HG03442 (cell line): ENCODE data around the gene SSUH2.
"Not testable (repeated sequence)": the region's sequence is repeated elsewhere in the genome, so short reads cannot be mapped to it uniquely, and the experiment has no call there.

Experiments used
- ATAC-seq: cut with Tn5 transposase; IDR thresholded peaks from one replicate; pipeline ENCODE4 v1.9.1; 2021; ENCODE audit warnings: mild to moderate bottlenecking, moderate library complexity; ENCODE audit not compliant: unreplicated experiment

SSUH2 gene, protein sequence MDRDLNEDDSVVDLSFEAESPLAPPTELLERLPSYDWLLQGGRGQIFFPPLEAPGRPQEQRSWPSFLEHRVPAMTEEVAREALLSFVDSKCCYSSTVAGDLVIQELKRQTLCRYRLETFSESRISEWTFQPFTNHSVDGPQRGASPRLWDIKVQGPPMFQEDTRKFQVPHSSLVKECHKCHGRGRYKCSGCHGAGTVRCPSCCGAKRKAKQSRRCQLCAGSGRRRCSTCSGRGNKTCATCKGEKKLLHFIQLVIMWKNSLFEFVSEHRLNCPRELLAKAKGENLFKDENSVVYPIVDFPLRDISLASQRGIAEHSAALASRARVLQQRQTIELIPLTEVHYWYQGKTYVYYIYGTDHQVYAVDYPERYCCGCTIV

DNA sequence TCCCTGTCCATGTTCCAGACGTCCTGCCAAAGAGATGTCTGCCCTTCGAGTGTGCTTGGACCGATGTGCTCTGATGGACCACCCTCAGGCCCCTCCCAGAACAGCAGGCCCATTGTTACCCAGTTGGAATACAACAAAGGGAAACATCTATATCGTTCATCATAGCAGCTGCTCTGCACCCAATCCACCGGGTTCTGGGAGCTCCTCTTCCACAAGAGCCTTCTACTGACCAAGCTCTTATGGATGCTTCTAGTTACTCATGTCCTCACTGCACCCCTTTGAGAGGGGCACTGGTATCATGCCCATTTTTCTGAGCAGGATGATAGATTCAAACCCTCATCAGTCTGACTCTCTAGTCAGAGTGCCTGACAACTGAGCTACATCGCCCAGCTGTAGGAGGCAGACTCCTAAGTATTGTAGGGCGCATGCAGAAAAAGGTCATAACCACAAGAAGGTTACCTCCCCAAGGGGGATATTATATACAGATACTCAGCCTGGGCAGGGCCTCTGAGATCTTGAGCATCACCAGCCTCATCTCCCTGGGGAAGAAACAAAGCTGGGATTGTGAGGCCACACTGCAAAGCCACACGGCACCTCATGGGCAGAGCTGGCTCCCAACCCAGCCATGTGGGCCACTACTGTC lies at the start of gene SSUH2:
Gene SSUH2, minus strand, starts transcription at position 51 of the 643 bp plus-strand sequence. Its CDS starts 40 bp downstream, at position 11.
- ATAC-seq, result no peak

DNA sequence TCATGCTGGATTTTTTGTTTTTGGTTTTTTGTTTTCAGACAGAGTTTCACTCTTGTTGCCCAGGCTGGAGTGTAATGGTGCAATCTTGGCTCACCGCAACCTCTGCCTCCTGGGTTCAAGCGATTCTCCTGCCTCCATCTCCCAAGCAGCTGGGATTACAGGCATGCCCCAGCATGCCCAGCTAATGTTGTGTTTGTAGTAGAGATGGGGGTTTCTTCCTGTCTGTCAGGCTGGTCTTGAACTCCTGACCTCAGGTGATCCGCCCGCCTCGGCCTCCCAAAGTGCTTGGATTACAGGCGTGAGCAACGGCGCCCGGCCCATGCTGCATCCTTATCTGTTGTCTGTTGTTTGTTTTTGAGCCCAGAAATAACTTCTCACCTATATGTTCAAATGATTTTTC lies 46.7 kb upstream of the SSUH2 start:
- ATAC-seq, result not testable (repeated sequence)

DNA sequence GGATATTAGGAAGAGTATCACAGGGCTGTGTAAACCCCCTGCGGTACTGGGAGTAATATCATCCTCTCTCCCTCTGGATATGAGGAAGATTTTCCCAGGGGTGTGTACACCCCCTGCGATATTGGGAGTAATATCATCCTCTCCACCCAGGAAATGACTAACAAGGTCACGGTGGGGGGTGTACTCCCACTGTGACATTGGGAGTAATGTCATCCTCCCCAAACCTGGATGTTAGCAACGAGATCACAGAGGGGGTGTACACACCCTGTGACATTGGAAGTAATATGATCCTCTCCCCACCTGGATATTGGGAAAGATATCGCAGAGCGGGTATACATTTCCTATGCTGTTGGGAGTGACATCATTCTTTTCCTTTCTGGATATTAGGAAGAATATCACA lies 40.4 kb upstream of the SSUH2 start:
- ATAC-seq, result not testable (repeated sequence)

DNA sequence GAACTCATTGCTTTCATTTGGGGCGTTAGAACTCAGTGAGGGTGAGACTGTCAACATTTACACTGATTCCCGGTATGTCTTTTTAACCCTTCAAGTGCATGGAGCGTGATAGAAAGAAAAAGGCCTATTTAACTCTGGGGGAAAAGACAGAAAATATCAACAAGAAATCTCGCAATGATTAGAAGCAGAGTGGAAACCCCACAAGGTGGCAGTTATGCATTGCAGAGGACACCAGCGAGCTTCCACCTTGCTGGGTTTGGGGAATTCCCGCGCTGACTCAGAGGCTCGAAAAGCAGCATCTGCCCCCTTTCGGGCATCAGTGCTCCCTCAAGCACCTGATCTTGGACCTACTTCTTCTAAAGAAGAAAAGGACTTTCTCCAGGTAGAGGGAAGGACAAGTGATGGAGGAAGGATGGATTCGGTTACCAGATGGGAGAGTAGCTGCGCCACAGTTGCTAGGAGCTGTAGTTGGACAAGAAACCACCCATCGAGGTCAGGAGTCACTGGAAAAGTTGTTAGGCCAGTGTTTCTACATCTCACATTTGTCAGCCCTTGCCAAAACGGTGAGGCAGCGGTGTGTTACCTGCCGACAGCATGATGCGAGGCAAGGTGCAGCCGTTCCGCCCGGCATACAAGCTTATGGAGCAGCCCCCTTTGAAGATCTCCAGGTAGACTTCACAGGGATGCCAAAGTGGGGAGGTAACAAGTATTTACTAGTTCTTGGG lies 38.4 kb upstream of the SSUH2 start:
- ATAC-seq, result not testable (repeated sequence)

DNA sequence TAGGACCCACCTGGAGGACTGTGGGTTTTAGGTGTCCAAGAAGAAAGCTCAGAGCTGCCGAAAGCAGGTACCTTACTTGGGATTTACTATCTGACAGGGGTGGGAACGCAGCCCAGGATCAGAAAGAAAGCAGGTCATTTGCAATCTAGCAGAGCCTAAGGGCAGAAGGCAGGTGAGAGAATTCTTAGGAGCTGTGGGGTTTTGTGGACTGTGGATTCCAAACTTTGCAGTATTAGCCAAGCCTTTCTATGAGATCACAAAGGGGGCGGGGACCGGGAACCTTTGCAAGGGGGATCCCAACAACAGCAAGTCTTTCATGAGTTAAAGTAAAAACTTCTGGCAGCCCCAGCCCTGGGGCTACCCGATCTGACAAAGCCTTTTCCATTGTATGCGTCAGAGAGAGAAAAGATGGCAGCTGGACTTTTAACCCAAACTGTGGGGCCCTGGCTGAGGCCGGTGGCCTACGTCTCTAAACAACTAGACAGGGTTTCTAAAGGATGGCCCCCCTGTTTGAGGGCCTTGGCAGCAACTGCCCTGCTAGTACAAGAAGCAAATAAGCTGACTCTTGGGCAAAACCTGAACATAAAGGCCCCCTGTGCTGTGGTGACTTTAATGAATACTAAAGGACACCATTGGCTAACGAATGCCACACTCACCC lies 37.4 kb upstream of the SSUH2 start:
- not testable (repeated sequence) for ATAC-seq

DNA sequence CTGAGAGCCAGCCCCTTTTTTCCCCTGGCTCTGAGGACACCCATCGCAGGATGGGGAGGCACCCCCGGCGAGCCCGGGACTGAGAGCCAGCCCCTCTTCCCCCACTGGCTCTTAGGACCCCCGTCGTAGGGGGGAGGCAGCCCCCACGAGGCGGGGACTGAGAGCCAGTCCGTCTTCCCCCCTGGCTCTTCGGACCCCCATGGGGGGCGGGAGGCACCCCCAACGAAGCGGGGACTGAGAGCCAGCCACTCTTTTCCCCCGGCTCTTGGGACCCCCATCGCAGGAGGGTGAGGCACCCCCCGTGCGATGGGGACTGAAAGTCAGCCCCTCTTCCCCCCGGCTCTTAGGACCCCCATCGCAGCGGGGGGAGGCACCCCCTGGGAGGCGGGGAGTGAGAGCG lies 36.8 kb upstream of the SSUH2 start:
- ATAC-seq, result no peak

DNA sequence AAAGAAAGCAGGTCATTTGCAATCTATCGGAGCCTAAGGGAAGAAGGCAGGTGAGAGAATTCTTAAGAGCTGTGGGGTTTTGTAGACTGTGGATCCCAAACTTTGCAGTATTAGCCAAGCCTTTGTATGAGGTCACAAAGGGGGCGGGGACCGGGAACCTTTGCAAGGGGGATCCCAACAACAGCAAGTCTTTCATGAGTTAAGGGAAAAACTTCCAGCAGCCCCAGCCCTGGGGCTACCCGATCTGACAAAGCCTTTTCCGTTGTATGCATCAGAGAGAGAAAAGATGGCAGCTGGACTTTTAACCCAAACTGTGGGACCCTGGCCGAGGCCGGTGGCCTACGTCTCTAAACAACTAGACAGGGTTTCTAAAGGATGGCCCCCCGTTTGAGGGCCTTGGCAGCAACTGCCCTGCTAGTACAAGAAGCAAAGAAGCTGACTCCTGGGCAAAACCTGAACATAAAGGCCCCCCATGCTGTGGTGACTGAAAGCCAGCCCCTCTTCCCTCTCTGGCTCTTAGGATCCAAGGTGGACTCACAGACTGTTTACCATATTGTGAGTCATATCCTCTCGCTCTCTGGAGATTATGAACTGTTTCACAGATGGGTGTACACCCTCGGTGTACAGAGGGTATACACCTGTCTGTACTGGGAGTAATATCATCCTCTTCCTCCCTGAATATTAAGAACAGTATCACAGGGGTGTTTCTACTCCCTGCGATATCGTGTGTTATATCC lies 35.4 kb upstream of the SSUH2 start:
- ATAC-seq, result not testable (repeated sequence)

DNA sequence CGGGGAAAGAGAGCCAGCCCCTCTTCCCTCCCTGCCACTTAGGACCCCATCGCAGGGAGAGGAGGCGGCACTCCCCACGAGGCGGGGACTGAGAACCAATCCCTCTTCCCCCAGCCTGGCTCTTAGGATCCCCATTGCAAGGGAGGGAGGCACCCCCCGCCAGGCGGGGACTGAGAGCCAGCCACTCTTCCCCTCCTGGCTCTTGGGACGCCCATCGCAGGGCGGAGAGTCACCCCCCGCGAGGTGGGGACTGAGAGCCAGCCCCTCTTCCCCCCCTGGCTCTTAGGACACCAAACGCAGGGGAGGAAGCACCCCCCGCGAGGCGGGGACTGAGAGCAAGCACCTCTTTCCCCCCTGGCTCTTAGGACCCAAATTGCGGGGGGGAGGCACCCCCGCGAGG lies 34.2 kb upstream of the SSUH2 start:
- ATAC-seq, result no peak

DNA sequence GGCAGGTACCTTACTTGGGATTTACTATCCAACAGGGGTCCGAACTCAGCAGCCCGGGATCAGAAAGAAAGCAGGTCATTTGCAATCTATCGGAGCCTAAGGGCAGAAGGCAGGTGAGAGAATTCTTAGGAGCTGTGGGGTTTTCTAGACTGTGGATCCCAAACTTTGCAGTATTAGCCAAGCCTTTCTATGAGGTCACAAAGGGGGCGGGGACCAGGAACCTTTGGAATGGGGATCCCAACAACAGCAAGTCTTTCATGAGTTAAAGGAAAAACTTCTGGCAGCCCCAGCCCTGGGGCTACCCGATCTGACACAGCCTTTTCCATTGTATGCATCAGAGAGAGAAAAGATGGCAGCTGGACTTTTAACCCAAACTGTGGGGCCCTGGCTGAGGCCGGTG lies 32.7 kb upstream of the SSUH2 start:
- not testable (repeated sequence) for ATAC-seq

DNA sequence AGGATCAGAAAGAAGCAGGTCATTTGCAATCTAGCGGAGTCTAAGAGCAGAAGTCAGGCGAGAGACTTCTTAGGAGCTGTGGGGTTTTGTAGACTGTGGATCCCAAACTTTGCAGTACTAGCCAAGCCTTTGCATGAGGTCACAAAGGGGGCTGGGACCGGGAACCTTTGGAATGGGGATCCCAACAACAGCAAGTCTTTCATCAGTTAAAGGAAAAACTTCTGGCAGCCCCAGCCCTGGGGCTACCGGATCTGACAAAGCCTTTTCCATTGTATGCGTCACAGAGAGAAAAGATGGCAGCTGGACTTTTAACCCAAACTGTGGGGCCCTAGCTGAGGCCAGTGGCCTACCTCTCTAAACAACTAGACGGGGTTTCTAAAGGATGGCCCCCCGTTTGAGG lies 31.0 kb upstream of the SSUH2 start:
- not testable (repeated sequence) for ATAC-seq

DNA sequence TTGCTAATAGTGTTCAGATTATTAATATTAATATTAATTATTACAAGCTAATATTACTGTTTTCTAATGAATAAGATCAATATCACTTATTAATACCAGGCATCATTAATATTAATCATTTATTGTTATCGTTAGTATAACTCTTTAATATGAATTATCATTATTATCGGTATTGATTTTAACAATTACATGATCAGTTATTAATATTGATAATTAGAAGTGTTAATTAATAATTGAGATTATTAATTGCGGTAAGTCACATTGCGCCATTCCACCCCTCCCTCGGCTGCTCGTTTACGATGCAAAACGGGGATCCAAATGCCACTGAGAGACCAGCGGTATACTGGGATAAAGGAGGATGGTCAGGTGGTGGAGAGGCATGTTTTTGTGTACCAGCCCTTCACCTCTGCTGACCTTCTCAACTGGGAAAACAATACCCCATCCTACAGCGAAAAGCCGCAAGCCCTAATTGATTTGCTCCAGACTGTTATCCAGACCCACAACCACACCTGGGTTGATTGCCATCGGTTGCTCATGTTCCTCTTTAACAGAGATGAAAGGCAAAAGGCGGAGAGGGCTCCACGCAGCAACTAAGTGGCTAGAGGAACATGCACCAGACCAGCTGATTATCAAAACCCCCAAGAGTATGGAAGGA lies 28.6 kb upstream of the SSUH2 start:
- no peak for ATAC-seq

DNA sequence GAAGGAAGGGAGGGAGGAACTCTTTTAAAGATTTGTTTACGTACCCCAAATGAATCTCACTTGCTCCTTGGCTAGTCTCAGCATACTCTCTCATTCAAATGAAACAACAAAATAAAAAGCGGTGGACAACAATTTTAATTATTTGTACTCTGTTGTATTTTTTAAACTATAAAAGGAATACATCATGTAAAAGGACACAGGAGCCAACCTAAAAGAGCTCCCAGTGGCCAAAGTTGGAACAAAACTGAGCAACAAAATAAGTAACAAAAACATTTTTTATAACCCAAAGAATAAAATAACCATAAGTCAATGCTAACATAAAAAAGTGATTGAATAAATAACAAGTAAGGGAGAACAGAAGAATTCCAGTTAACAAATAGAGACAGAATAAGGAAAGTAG lies 24.4 kb upstream of the SSUH2 start:
- ATAC-seq, result no peak

DNA sequence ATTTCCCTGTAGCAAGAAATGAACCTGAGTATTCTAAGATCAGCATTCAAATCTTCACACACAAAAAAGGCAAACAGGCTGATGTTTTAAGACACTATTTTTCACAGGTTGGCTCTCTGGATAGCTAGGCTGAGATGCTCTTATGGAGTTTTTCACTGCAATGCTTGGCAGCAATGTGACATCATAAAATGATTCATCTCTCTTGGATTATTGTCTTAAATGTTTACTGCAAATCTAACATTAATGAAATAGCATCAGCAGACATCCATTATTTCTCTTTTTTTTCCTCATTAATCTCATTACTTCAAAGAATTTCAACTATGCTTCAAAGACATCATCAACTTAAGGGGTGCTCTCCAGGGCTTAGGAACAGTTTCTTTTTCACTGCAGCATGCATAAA lies 23.6 kb upstream of the SSUH2 start:
- ATAC-seq, result no peak

DNA sequence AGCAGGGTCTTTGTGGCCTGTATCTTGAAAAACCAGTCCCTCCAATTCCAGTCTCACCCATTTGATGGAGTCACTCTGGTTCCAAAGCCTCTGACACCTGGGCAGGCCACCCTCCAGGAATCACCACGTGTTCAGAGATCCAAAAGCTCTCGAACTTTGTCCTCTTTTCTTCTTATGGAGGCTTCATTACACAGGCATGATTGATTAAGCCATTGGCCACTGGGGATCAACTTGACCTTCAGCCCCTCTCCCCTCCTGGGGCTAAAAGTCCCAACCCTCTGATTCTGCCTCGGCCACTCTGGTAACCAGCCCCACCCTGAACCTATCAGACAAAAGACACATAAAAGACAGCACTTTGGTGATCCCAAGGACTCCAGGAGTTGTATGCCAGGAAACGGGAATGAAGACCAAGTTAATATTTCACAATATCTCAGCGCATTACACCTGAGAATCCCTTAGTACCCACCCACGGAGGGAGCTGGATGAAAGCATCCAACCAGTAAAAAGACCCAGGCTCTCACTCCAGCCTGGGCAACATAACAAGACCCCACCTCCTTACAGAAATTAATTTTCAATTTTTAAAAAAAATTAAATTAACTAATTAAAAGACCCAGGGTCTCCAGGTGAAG lies 23.0 kb upstream of the SSUH2 start:
- no peak for ATAC-seq

DNA sequence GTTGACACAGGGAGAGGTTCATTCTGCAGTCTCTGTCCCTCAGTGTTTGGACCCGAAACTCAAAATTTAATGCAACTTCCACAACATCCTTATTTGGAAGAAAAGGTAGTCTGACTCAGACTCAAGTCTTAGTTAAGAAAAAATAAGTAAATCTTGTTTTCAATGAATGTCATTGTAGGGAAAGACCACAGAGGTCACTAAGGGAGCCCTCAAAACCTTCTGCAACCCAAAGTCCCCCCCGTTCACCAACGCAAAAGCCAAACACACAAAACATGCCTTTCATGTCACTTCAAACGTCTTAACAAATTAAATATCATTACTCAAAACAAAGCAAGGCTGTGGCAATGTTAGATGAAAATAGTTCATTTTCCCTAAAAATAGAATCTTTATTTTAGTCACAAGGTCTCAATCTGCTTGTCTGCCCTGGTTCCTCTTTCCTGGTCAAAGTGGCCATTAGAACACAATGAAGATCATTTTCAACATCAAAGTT lies 20.9 kb upstream of the SSUH2 start:
- ATAC-seq, result peak; percentile 80

DNA sequence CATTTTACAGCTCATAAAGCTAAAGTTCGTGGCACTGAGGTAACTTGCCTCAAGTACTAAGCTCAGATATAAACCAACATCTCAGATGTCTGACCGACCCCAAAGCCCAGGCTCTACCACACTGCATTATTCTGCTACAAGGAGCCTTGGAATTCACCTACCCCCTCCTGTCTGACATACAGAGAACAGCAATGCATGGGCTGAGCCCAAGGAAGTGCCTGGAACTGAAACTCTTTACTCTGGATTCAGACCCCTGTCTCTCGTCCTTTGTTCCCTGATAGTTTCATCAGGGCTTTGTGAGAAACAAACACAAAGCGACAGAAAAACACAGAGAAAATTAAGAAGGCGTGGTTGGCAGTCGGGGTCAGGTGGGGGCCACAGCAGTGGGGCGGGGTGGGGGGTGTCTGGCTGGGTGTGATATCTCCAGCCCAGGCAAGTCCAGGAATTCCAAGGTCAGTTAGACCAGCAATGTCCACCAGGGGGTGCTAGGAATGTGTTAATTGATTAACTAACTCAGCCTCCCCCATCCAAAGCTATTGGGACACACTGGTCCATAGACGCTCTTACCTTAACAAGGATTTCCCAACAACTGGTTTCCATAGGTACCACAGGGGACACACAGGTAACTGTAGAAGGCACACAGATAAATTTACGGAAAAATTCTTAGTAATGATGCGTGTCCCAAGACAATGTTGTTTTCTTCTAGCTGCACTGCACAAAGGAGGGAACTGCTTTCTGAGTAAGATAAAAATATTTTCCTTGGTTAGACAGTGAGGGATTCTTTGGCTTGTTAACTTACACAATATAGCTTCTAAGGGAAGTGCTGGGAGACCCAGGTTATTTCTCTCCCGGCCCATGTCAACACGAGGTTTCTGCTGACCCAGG lies 18.8 kb upstream of the SSUH2 start:
- peak; percentile 34 for ATAC-seq

DNA sequence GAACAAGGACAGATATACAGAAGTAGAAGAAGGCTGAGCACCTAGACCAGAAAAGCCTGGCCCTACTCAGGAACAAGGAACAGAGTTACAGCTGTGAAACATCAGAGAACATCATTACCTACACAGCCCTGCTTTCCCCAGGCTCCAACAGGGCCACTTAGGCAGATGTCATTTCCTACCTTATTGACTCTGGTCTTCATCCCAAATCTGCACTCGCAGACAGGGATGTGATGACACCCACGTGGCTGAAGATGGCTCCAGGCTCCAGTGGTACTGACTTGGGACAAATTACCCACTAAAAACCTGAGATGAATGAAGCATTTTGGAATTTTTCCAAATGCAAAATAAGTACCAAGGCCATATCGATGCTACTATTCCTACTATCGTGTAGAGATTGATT lies 18.0 kb upstream of the SSUH2 start:
- ATAC-seq, result no peak
